Measurements from ENCODE around the gene SEZ6L2.
"Not testable (repeated sequence)": the region's sequence is repeated elsewhere in the genome, so short reads cannot be mapped to it uniquely, and the experiment has no call there.

The SEZ6L2 gene

GRCh38 chr16:29854520-29855100 lies 44.7 kb downstream of the SEZ6L2 start:
- no peak for DNase-seq (ENCODE audit: low read depth)

GRCh38 chr16:29852654-29853053 lies 46.7 kb downstream of the SEZ6L2 start:
- no peak for DNase-seq (ENCODE audit: low read depth)

GRCh38 chr16:29850998-29851397 lies 48.4 kb downstream of the SEZ6L2 start:
- DNase-seq (ENCODE audit: low read depth): no peak

GRCh38 chr16:29849505-29849904 lies 49.8 kb downstream of the SEZ6L2 start:
- no peak for DNase-seq (ENCODE audit: low read depth)

- DNase-seq (ENCODE audit: low read depth): peak; percentile 80
These were observed 50.7 kb downstream of the SEZ6L2 start for GRCh38 chr16:29848420-29849297.

- DNase-seq (ENCODE audit: low read depth): no peak
These were observed 53.7 kb downstream of the SEZ6L2 start for GRCh38 chr16:29845656-29846055.

- DNase-seq (ENCODE audit: low read depth): no peak
These were observed 54.6 kb downstream of the SEZ6L2 start for GRCh38 chr16:29844575-29845331.

GRCh38 chr16:29843931-29844330 lies 55.4 kb downstream of the SEZ6L2 start:
- DNase-seq (ENCODE audit: low read depth): no peak

- DNase-seq (ENCODE audit: low read depth): no peak
These were observed 56.5 kb downstream of the SEZ6L2 start for GRCh38 chr16:29842732-29843346.

GRCh38 chr16:29841631-29842030 lies 57.7 kb downstream of the SEZ6L2 start:
- DNase-seq (ENCODE audit: low read depth): no peak

GRCh38 chr16:29840240-29840639 lies 59.1 kb downstream of the SEZ6L2 start:
- DNase-seq (ENCODE audit: low read depth): no peak

- no peak for DNase-seq (ENCODE audit: low read depth)
These were observed 59.5 kb downstream of the SEZ6L2 start for GRCh38 chr16:29839822-29840221.

- DNase-seq (ENCODE audit: low read depth): no peak
These were observed 61.5 kb downstream of the SEZ6L2 start for GRCh38 chr16:29837841-29838240.

- DNase-seq (ENCODE audit: low read depth): no peak
These were observed 62.7 kb downstream of the SEZ6L2 start for GRCh38 chr16:29836623-29837022.

- DNase-seq (ENCODE audit: low read depth): no peak
These were observed 63.4 kb downstream of the SEZ6L2 start for GRCh38 chr16:29835926-29836325.

- no peak for DNase-seq (ENCODE audit: low read depth)
These were observed 65.3 kb downstream of the SEZ6L2 start for GRCh38 chr16:29834079-29834478.

GRCh38 chr16:29833219-29833618 lies 66.1 kb downstream of the SEZ6L2 start:
- not testable (repeated sequence) for DNase-seq (ENCODE audit: low read depth)

GRCh38 chr16:29831490-29831889 lies 67.9 kb downstream of the SEZ6L2 start:
- DNase-seq (ENCODE audit: low read depth): no peak

- DNase-seq (ENCODE audit: low read depth): no peak
These were observed 68.6 kb downstream of the SEZ6L2 start for GRCh38 chr16:29830774-29831173.

GRCh38 chr16:29826342-29826695 lies 73.0 kb downstream of the SEZ6L2 start:
- no peak for DNase-seq (ENCODE audit: low read depth)

- no peak for DNase-seq (ENCODE audit: low read depth)
These were observed 74.0 kb downstream of the SEZ6L2 start for GRCh38 chr16:29825145-29826044.
